ENCODE results near the gene SMCP.
A peak's percentile ranks its signal among the peaks of the same experiment; 100 is the strongest.

GRCh38 chr1:152870831-152871730 lies 7.0 kb upstream of the SMCP start:
- TF ChIP-seq CTCF (conservative IDR thresholded peaks at IDR 0.05; ENCODE audit: low read length) (peak; percentile 82), EZH2phosphoT487 (IDR thresholded peaks at IDR 0.05; ENCODE audit: borderline replicate concordance) (no peak)
